HEK293T (cell line): ENCODE measurements around the gene SYNDIG1L.

Experiments used
- FOXK2 ChIP-seq: fragments of 450-650 bp; IDR thresholded peaks from 2 replicates; pipeline ENCODE4 v1.6.1; 2016; ENCODE audit warnings: mild to moderate bottlenecking
- FOXM1 ChIP-seq: fragments of 450-650 bp; IDR thresholded peaks from 2 replicates; pipeline ENCODE4 v1.6.1; 2017; ENCODE audit warnings: mild to moderate bottlenecking, borderline replicate concordance
- HDGF ChIP-seq: fragments of 450-650 bp; IDR thresholded peaks from 2 replicates; pipeline ENCODE4 v1.6.1; 2017; ENCODE audit warnings: antibody characterized with exemption, borderline replicate concordance
- NFRKB ChIP-seq: fragments of 450-650 bp; IDR thresholded peaks from 2 replicates; pipeline ENCODE4 v1.6.1; 2016; ENCODE audit warnings: mild to moderate bottlenecking, moderate library complexity
- PKNOX1 ChIP-seq: fragments of 450-650 bp; IDR thresholded peaks from 2 replicates; pipeline ENCODE4 v1.6.1; 2016
- SP1 ChIP-seq: fragments of 450-650 bp; IDR thresholded peaks from 2 replicates; pipeline ENCODE4 v1.6.1; 2017
- SUZ12 ChIP-seq: fragments of 450-650 bp; IDR thresholded peaks from 2 replicates; pipeline ENCODE4 v1.6.1; 2016; ENCODE audit warnings: mild to moderate bottlenecking
- TARDBP ChIP-seq: fragments of 450-650 bp; IDR thresholded peaks from 2 replicates; pipeline ENCODE4 v1.6.1; 2016

- TF ChIP-seq PKNOX1: no peak
- TF ChIP-seq SUZ12: no peak
- TF ChIP-seq TARDBP: no peak
- no peak for TF ChIP-seq SP1
- no peak for TF ChIP-seq HDGF
- TF ChIP-seq NFRKB: no peak
- TF ChIP-seq FOXM1: no peak
- no peak for TF ChIP-seq FOXK2
These were observed 43.8 kb upstream of the SYNDIG1L start for GRCh38 chr14:74469548-74470518.
